Mesenchymal stem cell (in vitro differentiated cells and primary cell): ENCODE measurements around the gene RTCA.
"Not testable (repeated sequence)": the region's sequence is repeated elsewhere in the genome, so short reads cannot be mapped to it uniquely, and the experiment has no call there.

Source experiments
- DNase-seq: peaks from one replicate; pipeline ENCODE4 v3.0.0-alpha.2; 2013
- H2AFZ ChIP-seq: one replicate; pipeline ENCODE4 v1.6.1; 2013; ENCODE audit warnings: low read depth, mild to moderate bottlenecking, control low read depth, inconsistent platforms, low read length, moderate library complexity
- H2AK5ac ChIP-seq: 2 replicates; pipeline ENCODE4 v1.6.1; 2013; ENCODE audit warnings: low read length, moderate library complexity, mild to moderate bottlenecking, inconsistent platforms; ENCODE audit not compliant: severe bottlenecking
- H2BK120ac ChIP-seq: one replicate; pipeline ENCODE4 v1.6.1; 2013; ENCODE audit warnings: low read depth, mild to moderate bottlenecking, inconsistent platforms, low read length, moderate library complexity
- H2BK12ac ChIP-seq, 2 experiments: one replicate each; pipeline ENCODE4 v1.6.1; 2013; ENCODE audit warnings: inconsistent platforms in 2 of 2, low read length in 2 of 2, mild to moderate bottlenecking in 2 of 2, moderate library complexity in 2 of 2, control low read depth in 1 of 2
- H2BK15ac ChIP-seq: one replicate; pipeline ENCODE4 v1.6.1; 2013; ENCODE audit warnings: mild to moderate bottlenecking, low read depth, inconsistent platforms; ENCODE audit not compliant: poor library complexity, severe bottlenecking
- H2BK5ac ChIP-seq: 2 replicates; pipeline ENCODE4 v1.6.1; 2013; ENCODE audit warnings: low read depth, mild to moderate bottlenecking, low read length, control low read depth, inconsistent platforms; ENCODE audit not compliant: poor library complexity, severe bottlenecking
- H3K14ac ChIP-seq, 2 experiments: one replicate each; pipeline ENCODE4 v1.6.1; 2013; ENCODE audit warnings: inconsistent platforms in 2 of 2, low read length in 2 of 2, control low read depth in 1 of 2, mild to moderate bottlenecking in 1 of 2, moderate library complexity in 1 of 2
- H3K18ac ChIP-seq, 2 experiments: one replicate each; pipeline ENCODE4 v1.6.1; 2013; ENCODE audit warnings: inconsistent platforms in 2 of 2, low read length in 2 of 2, control low read depth in 1 of 2, low read depth in 1 of 2, mild to moderate bottlenecking in 1 of 2
- H3K23ac ChIP-seq, 2 experiments: one replicate each; pipeline ENCODE4 v1.6.1; 2013; ENCODE audit warnings: inconsistent platforms in 2 of 2, low read length in 2 of 2, mild to moderate bottlenecking in 2 of 2, moderate library complexity in 2 of 2, control low read depth in 1 of 2
- H3K27ac ChIP-seq: 2 replicates; pipeline ENCODE4 v1.5.1; 2013; ENCODE audit warnings: mild to moderate bottlenecking, moderate library complexity, low read length, control low read depth, inconsistent platforms; ENCODE audit not compliant: poor library complexity, severe bottlenecking
- H3K27me3 ChIP-seq, 2 experiments: 2 replicates each; pipeline versions ENCODE4 v1.6.1 to v1.7.0; 2013; ENCODE audit warnings: low read length in 2 of 2, mild to moderate bottlenecking in 2 of 2, moderate library complexity in 2 of 2, control low read depth in 1 of 2, inconsistent platforms in 1 of 2; ENCODE audit not compliant: control insufficient read depth in 1 of 2, insufficient read depth in 1 of 2
- H3K36me3 ChIP-seq, 2 experiments: 2 replicates each; pipeline versions ENCODE4 v1.6.1 to v1.7.0; 2013; ENCODE audit warnings: low read length in 2 of 2, control low read depth in 1 of 2, inconsistent platforms in 1 of 2, low read depth in 1 of 2, mild to moderate bottlenecking in 1 of 2; ENCODE audit not compliant: insufficient read depth in 2 of 2, control insufficient read depth in 1 of 2
- H3K4ac ChIP-seq, 2 experiments: one replicate each; pipeline ENCODE4 v1.6.1; 2013; ENCODE audit warnings: inconsistent platforms in 2 of 2, low read length in 2 of 2, mild to moderate bottlenecking in 2 of 2, moderate library complexity in 2 of 2, control low read depth in 1 of 2, low read depth in 1 of 2
- H3K4me1 ChIP-seq: 2 replicates; pipeline ENCODE4 v1.6.1; 2013; ENCODE audit warnings: low read depth, low read length, control low read depth; ENCODE audit not compliant: control insufficient read depth, insufficient read depth
- H3K4me2 ChIP-seq: 2 replicates; pipeline ENCODE4 v1.6.1; 2013; ENCODE audit warnings: low read length, mild to moderate bottlenecking, inconsistent platforms; ENCODE audit not compliant: poor library complexity, severe bottlenecking
- H3K4me3 ChIP-seq, 2 experiments: 2 replicates each; pipeline versions ENCODE4 v1.5.1 to v1.7.0; 2013; ENCODE audit warnings: low read length in 2 of 2, mild to moderate bottlenecking in 2 of 2, control low read depth in 1 of 2, low read depth in 1 of 2; ENCODE audit not compliant: insufficient read depth in 1 of 2
- H3K79me1 ChIP-seq: replicated peaks from 2 replicates; pipeline ENCODE4 v1.6.1; 2013; ENCODE audit warnings: mild to moderate bottlenecking, control low read depth, low read length, inconsistent platforms; ENCODE audit not compliant: poor library complexity, severe bottlenecking
- H3K9ac ChIP-seq: 2 replicates; pipeline ENCODE4 v1.7.0; 2013; ENCODE audit warnings: mild to moderate bottlenecking, low read length, moderate library complexity
- H3K9me3 ChIP-seq: 2 replicates; pipeline ENCODE4 v1.7.0; 2013; ENCODE audit warnings: mild to moderate bottlenecking, low read length; ENCODE audit not compliant: control insufficient read depth
- H4K8ac ChIP-seq: one replicate; pipeline ENCODE4 v1.6.1; 2013; ENCODE audit warnings: inconsistent platforms, mild to moderate bottlenecking, low read length, moderate library complexity
- H4K91ac ChIP-seq: one replicate; pipeline ENCODE4 v1.6.1; 2013; ENCODE audit warnings: mild to moderate bottlenecking, low read length, inconsistent platforms
- WGBS: methylation state at CpG from one replicate; pipeline ENCODE4 v1.1.7; 2013; ENCODE audit warnings: mixed read lengths; 5-methylcytosine and 5-hydroxymethylcytosine counted together

RTCA gene

DNA sequence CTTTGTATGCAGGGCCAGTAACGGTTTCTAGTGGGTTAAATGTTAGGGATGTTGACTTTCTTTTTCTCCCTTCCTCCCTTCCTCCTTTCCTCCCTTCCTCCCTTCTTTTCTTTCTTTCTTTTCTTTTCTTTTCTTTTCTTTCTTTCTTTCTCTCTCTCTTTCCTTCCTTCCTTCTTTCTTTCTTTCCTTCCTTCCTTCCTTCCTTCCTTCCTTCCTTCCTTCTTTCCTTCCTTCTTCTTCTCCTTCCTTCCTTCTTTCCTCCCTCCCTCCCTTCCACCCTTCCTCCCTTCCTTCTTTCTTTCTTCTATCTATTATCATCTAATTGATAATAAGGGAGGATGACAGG, 60.3 kb downstream of the RTCA start:
- H2AK5ac ChIP-seq, H3K4ac ChIP-seq, H3K4me2 ChIP-seq, H2AFZ ChIP-seq, H3K4me3 ChIP-seq, H3K36me3 ChIP-seq, H3K79me1 ChIP-seq, H3K27ac ChIP-seq, H3K9ac ChIP-seq, H4K8ac ChIP-seq, H2BK5ac ChIP-seq, H2BK12ac ChIP-seq, H2BK120ac ChIP-seq, H2BK15ac ChIP-seq, H3K9me3 ChIP-seq, H3K14ac ChIP-seq, H3K4me1 ChIP-seq, H3K18ac ChIP-seq, H4K91ac ChIP-seq, DNase-seq, H3K23ac ChIP-seq, H3K27me3 ChIP-seq: not testable (repeated sequence)
- WGBS: 83% methylated on average over 1 of the region's 1 CpG

DNA sequence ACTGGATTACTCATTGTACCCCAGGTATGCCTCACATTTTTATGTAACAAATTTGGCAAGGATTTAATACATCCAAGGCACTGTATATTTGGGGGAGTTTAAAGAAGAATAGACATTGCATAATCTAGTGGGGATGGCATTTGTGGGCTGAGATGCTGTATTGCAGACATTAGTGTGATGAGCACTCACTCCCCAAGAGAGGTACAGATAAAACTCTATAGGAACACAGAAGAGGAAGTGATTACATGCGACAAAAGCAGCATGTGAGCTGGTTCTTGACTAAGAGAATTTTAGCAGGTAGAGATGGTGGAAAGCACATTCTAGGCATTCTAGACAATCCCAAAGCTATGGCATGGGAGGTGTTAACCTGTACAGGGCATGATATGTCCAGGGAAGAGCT, 62.1 kb downstream of the RTCA start:
- Histone ChIP-seq H3K36me3 (no peaks in the 10 kb centered on the region), H3K14ac (no peak overlapping the region), H2BK5ac (no peak overlapping the region), H2BK12ac (no peak overlapping the region), H3K27ac (no peak overlapping the region), H4K8ac (no peak overlapping the region), H4K91ac (no peak overlapping the region), H3K4me3 (no peak overlapping the region), H3K18ac (no peak overlapping the region), H3K23ac (no peak overlapping the region), H3K27me3 (no peaks in the 10 kb centered on the region), H3K4me1 (peaks cover 2% of the 10 kb centered on the region), H3K9ac (no peak overlapping the region), H2BK15ac (no peak overlapping the region), H3K4ac (no peak overlapping the region), H3K4me2 (no peak overlapping the region), H2AFZ (no peak overlapping the region), H2BK120ac (no peak overlapping the region), H3K9me3 (no peaks in the 10 kb centered on the region), H2AK5ac (no peak overlapping the region), H3K79me1 (no peaks in the 10 kb centered on the region)
- no peak for DNase-seq
- WGBS: 81% methylated on average over 1 of the region's 1 CpG

DNA sequence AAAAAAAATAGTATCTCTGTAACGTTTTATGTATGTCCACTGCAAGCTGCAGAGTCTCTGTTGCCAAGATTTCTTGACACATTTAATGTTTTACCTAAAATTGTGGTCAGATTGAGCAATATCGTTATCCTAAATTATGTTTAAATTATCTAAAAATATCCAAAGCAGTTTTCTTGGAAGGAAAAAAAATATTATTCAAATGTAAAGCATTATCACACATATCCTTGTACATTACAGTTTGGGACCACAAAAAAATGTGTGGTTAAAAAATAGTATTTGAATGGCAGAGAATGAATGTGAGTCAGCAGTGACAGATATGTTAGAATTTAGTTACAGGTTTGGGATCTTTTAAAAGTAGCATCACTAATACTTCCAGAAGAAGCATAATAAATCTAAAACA, 65.1 kb downstream of the RTCA start:
- not testable (repeated sequence) for H2BK120ac ChIP-seq, H2BK5ac ChIP-seq, H3K36me3 ChIP-seq, H3K27ac ChIP-seq, DNase-seq, H3K23ac ChIP-seq, H4K8ac ChIP-seq, H2AK5ac ChIP-seq, H3K4me1 ChIP-seq, H3K9me3 ChIP-seq, H3K9ac ChIP-seq, H3K4me2 ChIP-seq, H3K4ac ChIP-seq, H3K18ac ChIP-seq, H3K14ac ChIP-seq, H3K4me3 ChIP-seq, H3K79me1 ChIP-seq, H4K91ac ChIP-seq, H2BK15ac ChIP-seq, H2BK12ac ChIP-seq, H2AFZ ChIP-seq
- WGBS: no CpG with 5 or more reads among the region's 2 CpGs
- H3K27me3 ChIP-seq: peaks cover 0 to 12% of the 10 kb centered on the region in 2 experiments

DNA sequence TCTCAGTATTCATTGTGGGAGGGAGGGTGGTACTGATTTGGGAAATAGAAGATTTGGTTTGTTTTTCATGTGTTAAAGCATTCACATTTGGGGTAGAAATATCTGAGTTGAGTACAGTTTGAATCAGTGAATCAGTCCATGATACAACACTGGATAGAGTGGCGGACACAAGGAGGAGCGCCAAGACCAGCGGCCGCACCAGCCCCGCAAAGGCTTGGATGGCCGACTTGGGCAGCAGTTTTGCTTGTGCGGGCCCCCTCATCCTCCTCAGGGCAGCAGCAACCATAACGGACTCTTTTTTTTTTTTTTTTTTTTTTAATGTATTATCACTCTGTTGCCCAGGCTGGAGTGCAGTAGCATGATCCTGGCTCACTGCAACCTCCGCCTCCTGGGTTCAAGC, 66.3 kb downstream of the RTCA start:
- Histone ChIP-seq H3K14ac (no peak overlapping the region), H4K91ac (no peak overlapping the region)

More for the DNA sequence above, 66.3 kb downstream of the RTCA start:
- H2BK15ac ChIP-seq: no peak overlapping the region
- H2AFZ ChIP-seq: no peak overlapping the region
- peaks cover 0 to 15% of the 10 kb centered on the region in 2 experiments for H3K27me3 ChIP-seq
- no peak overlapping the region for H3K23ac ChIP-seq
- H2BK5ac ChIP-seq: no peak overlapping the region
- no peak overlapping the region for H2AK5ac ChIP-seq
- no peaks in the 10 kb centered on the region for H3K4me1 ChIP-seq
- no peak overlapping the region for H2BK12ac ChIP-seq
- H3K18ac ChIP-seq: no peak overlapping the region
- DNase-seq: no peak
- H3K9ac ChIP-seq: no peak overlapping the region
- H3K4ac ChIP-seq: no peak overlapping the region
- no peak overlapping the region for H4K8ac ChIP-seq
- no peak overlapping the region for H3K4me2 ChIP-seq
- no peak overlapping the region for H3K27ac ChIP-seq
- no peaks in the 10 kb centered on the region for H3K9me3 ChIP-seq
- H2BK120ac ChIP-seq: no peak overlapping the region
- no peaks in the 10 kb centered on the region for H3K79me1 ChIP-seq
- WGBS: 87% methylated on average over 8 of the region's 9 CpGs
- H3K36me3 ChIP-seq: no peaks in the 10 kb centered on the region
- no peak overlapping the region for H3K4me3 ChIP-seq
